Measurements from ENCODE around the gene PSMB8.
A peak's percentile ranks its signal among the peaks of the same experiment; 100 is the strongest.

PSMB8 gene

DNA sequence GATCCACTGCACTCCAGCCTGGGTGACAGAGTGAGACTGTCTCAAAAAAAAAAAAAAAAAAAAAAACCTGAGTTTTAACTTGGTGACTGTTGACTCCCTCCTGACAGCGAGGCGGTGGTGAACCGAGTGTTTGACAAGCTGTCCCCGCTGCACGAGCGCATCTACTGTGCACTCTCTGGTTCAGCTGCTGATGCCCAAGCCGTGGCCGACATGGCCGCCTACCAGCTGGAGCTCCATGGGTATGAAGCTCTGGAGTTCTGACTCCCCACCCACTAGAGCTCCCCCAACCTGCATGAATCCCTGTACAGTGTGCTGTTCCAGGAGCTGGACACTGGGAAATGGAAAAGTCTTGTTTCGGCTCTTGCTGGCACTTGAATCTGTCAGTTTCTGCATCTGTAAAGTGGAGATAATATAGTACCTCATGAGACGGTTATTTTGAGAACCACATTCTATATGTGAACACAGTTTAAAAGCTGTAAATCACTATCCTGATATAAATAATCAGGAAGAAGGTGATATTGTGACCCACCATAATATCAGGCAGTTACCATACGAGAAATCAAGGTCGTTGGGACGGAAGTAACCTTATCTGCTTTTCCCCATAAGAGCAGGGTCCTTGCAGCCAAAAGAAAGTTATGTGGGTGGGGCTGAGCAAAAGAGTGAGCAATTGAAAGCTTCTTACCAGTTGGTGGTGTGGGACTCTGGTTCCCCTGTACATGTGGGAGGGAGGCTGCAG, 13.5 kb upstream of the PSMB8 start:
- TF ChIP-seq, protein P1, sequence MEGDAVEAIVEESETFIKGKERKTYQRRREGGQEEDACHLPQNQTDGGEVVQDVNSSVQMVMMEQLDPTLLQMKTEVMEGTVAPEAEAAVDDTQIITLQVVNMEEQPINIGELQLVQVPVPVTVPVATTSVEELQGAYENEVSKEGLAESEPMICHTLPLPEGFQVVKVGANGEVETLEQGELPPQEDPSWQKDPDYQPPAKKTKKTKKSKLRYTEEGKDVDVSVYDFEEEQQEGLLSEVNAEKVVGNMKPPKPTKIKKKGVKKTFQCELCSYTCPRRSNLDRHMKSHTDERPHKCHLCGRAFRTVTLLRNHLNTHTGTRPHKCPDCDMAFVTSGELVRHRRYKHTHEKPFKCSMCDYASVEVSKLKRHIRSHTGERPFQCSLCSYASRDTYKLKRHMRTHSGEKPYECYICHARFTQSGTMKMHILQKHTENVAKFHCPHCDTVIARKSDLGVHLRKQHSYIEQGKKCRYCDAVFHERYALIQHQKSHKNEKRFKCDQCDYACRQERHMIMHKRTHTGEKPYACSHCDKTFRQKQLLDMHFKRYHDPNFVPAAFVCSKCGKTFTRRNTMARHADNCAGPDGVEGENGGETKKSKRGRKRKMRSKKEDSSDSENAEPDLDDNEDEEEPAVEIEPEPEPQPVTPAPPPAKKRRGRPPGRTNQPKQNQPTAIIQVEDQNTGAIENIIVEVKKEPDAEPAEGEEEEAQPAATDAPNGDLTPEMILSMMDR (IDR thresholded peaks at IDR 0.05; ENCODE audit: low read depth, low read length), result no peak
- H3K4me3 ChIP-seq (replicated peaks in 1 of 2; ENCODE audit: low read depth in 2 of 2, low read length in 2 of 2), result no peak overlapping the region
- no peak for DNase-seq (ENCODE audit: low read depth in 2 of 2)

- no peak for DNase-seq (ENCODE audit: low read depth in 2 of 2)
- TF ChIP-seq, protein P1 (IDR thresholded peaks at IDR 0.05; ENCODE audit: low read depth, low read length), result no peak
- no peak overlapping the region for H3K4me3 ChIP-seq (replicated peaks in 1 of 2; ENCODE audit: low read depth in 2 of 2, low read length in 2 of 2)
These were observed 11.8 kb upstream of the PSMB8 start for GRCh38 chr6:32855467-32856174.

GRCh38 chr6:32854376-32855178, 10.7 kb upstream of the PSMB8 start:
- peak; percentile 42 to 47 for DNase-seq (ENCODE audit: low read depth in 2 of 2)
- TF ChIP-seq, protein P1 (IDR thresholded peaks at IDR 0.05; ENCODE audit: low read depth, low read length), result no peak

GRCh38 chr6:32853541-32854375, 9.9 kb upstream of the PSMB8 start, which contains the start of the genes PSMB9 and TAP1:
Gene PSMB9 (plus strand): TSS chr6:32854192. CDS start chr6:32854230, 38 bp downstream.
Gene TAP1 (minus strand): TSS chr6:32853704. CDS start chr6:32853636, 68 bp downstream.
- TF ChIP-seq, protein P1 (IDR thresholded peaks at IDR 0.05; ENCODE audit: low read depth, low read length), result peak; percentile 52
- H3K4me3 ChIP-seq (replicated peaks in 1 of 2; ENCODE audit: low read depth in 2 of 2, low read length in 2 of 2), result peak within 1 kb of the TSS; percentile 93 to 94
- peak; percentile 94 for DNase-seq (ENCODE audit: low read depth in 2 of 2)

More at GRCh38 chr6:32854376-32855178, 10.7 kb upstream of the PSMB8 start:
- peak overlapping the region; percentile 93 to 94 for H3K4me3 ChIP-seq (replicated peaks in 1 of 2; ENCODE audit: low read depth in 2 of 2, low read length in 2 of 2)

DNA sequence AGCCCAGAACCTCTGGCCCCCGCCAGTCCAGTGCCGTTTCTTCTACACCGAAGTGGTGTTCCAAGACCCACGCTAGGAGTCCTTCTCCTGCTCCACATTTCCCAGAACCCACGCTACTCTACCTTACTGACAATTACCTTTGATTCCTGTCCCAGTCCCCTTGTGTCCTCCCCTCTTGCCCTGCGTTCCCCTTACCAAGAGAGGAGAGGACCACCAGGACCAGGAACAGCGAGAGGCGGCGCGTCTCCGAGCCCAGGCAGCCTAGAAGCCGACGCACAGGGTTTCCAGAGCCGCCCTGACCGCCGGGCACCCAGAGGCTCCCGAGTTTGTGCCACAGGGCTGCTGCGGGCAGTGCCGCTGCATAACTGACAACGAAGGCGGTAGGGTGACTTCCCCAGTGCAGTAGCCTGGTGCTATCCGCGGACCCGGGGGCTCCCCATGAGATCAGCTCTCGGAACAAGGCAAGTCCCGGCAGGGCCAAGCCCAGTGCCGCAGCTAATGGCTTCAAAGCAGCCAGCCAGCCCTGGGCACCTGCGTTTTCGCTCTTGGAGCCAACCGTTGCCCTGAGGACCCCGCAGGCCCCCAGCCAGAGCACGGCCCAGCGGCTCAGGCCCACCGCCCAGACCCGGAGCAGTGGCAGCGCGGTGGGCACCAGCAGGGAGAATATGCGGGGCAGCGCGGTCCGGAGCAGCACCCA, 9.1 kb upstream of the PSMB8 start:
- peak overlapping the region; percentile 93 to 94 for H3K4me3 ChIP-seq (replicated peaks in 1 of 2; ENCODE audit: low read depth in 2 of 2, low read length in 2 of 2)
- TF ChIP-seq, protein P1 (IDR thresholded peaks at IDR 0.05; ENCODE audit: low read depth, low read length), result no peak
- DNase-seq (ENCODE audit: low read depth in 2 of 2), result peak; percentile 22 to 46
